Left lobe of liver (tissue), 2 donors: ENCODE results near the gene RPL7A. TPM values are rescaled to one million over a fixed set of nuclear protein-coding genes. Genes with fewer than 3 reads are reported as not detected.
"Not testable (repeated sequence)": the region's sequence is repeated elsewhere in the genome, so short reads cannot be mapped to it uniquely, and the experiment has no call there.

ENCODE experiments used
- ATAC-seq: fragments of 200-7000 bp; cut with Tn5 transposase; one replicate; pipeline ENCODE4 v1.9.1; 2020; ENCODE audit warnings: mild to moderate bottlenecking, moderate library complexity
- DNase-seq: peaks from one replicate; pipeline ENCODE4 v3.0.0-alpha.2; 2020; ENCODE audit warnings: low spot score
- total RNA-seq: library from RNA; stranded (reverse); gene quantifications from one replicate; pipeline ENCODE4 v1.2.1, GENCODE V29; 2021
- donor health status: DM: no; HTN: no; CAD: no; lungs with moderate emphysema.
- donor health status: DM: no; HTN: yes; CAD: no.

The RPL7A gene
- 609 TPM for total RNA-seq

GRCh38 chr9:133347985-133348717 is at the start of gene RPL7A, which contains the start of gene MED22:
Gene RPL7A, plus strand, starts transcription at chr9:133348218. Its CDS starts 26 bp downstream, at chr9:133348244.
Gene MED22, minus strand, starts transcription at chr9:133348131. Its CDS starts 1,469 bp downstream, at chr9:133346662.
- ATAC-seq (peak; percentile 86), DNase-seq (peak; percentile 94)

- peak; percentile 18 for DNase-seq
- ATAC-seq, result not testable (repeated sequence)
These were observed 48.0 kb upstream of the RPL7A start for GRCh38 chr9:133299996-133300395.

- ATAC-seq (no peak), DNase-seq (peak; percentile 19)
These were observed 46.5 kb upstream of the RPL7A start for GRCh38 chr9:133301253-133302230.

DNA sequence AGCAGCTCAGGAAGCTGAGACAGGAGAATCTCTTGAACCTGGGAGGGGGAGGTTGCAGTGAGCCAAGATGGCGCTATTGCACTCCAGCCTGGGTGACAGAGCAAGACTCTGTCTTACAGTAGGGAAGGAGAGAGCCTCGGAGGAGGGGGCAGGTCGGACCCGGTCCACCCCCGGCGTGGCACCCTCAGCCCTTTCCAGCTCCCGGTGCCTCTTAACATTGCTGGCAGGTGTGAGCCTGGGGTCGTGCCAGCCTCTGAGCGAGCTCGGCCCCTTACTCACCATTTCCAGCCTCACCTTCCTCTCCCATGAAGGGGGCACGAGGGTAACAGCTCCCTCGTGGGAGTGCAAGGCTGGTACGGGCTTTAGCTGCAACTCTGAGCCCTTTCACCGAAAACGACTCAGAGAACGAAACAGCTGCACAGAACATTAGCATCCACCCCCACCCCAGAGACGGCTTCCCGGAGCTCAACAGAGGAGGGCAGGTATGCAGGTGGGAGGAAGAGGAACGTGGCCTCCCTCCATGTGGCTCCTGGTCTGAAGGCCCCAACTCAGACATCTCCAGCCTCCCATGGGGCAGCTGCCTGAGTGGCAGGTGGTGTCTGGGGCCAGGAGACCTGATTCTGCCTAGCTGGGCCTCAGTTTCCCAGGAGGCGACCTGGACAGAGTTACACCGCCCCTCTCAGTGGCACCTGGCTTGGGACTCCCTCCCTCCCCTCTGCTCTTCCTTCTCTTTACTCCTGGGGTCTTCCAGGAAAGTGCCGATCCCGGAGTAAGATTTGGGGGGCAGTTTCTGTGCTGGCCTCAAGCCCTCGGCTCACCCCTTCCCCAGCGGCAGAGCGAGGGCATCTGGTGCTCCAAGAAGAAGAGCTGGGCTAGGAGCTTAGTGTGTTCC is 44.5 kb upstream of the RPL7A start:
- ATAC-seq (no peak), DNase-seq (peak; percentile 35)

GRCh38 chr9:133304158-133304470 is 43.9 kb upstream of the RPL7A start:
- peak; percentile 27 for DNase-seq
- no peak for ATAC-seq

GRCh38 chr9:133304477-133305377 is 43.3 kb upstream of the RPL7A start:
- ATAC-seq, result no peak

DNA sequence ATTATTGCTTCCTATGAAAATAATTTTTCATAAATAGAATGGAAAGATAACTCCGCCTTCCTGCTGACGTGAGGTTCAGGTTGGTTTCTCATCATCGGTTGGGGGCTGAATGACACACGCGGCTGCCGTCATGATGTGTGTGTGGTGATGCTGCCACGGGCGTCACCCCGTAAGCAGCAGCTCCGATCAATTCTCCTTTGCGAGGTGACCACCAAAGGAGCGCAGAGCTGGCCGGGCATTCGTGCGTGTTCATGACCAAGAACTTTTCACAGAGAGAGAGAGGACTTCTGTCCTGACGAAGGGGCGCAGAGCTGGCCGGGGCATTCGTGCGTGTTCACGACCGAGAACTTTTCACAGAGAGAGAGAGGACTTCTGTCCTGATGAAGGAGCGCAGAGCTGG is 42.3 kb upstream of the RPL7A start:
- ATAC-seq, result no peak
- DNase-seq, result peak; percentile 26

More at GRCh38 chr9:133304477-133305377, 43.3 kb upstream of the RPL7A start:
- peak; percentile 38 for DNase-seq

GRCh38 chr9:133306242-133307204 is 41.5 kb upstream of the RPL7A start:
- DNase-seq, result peak; percentile 31
- ATAC-seq, result no peak

DNA sequence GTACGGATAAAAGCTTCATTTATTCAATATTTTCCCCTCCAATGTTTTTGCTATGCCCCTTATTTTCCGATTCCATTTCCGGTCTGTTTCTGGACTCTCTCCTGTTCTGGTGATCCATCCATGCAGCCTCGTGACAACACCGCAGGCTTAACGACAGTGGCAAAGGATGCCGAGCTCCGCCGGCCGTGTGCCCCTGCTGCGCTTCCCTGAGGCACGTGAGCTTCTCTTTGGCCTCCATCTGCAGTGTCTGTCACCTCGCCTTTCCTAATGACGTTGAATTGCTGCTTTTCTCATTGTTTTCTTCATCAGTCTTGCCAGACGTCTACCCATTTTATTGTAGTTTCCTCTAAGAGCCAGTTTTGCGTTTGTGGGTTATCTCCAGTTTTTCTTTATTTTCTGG is 40.7 kb upstream of the RPL7A start:
- peak; percentile 22 for DNase-seq
- no peak for ATAC-seq

GRCh38 chr9:133309608-133310007 is 38.4 kb upstream of the RPL7A start:
- ATAC-seq, result no peak
- no peak for DNase-seq

DNA sequence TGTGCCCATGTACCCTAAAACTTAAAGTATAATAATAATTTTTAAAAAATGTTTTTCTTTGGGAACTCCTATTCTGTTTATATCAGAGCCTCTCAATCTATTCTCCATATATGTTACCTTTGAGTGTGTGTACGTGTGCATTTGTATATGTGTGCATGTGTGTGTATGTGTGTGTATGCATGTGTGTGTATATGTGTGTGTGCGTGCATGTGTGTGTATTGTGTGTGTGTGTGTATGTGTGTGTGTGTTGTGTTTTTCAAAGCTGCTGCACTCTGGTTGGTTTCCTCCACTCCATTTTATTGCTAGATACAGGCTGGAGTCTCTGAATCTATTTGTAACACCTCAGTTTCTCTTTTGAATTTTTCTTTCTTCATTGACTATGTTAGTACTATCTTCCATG is 32.0 kb upstream of the RPL7A start:
- no peak for DNase-seq
- ATAC-seq, result no peak

DNA sequence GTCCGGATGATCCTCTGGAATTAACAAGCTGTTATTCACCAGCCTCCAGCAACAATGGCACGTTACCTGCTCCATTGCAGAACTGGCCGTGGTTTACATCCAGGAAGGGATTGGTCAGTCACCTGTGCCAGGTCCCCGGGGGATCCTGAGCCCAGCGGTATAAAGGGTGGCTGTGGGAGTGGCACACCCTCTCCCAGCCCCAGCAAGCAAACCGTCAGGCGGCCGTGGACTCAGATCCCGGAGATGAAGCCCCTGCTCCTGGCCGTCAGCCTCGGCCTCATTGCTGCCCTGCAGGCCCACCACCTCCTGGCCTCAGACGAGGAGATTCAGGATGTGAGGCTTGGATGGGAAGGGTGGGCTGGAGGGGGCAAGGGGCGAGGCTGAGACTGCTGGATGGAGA is 30.5 kb upstream of the RPL7A start:
- peak; percentile 24 for DNase-seq

GRCh38 chr9:133320421-133320881 is 27.6 kb upstream of the RPL7A start:
- no peak for DNase-seq
- ATAC-seq, result no peak

More for the DNA sequence above, 30.5 kb upstream of the RPL7A start:
- not testable (repeated sequence) for ATAC-seq

- DNase-seq, result peak; percentile 12
- ATAC-seq, result no peak
These were observed 26.5 kb upstream of the RPL7A start for GRCh38 chr9:133321411-133321935.

DNA sequence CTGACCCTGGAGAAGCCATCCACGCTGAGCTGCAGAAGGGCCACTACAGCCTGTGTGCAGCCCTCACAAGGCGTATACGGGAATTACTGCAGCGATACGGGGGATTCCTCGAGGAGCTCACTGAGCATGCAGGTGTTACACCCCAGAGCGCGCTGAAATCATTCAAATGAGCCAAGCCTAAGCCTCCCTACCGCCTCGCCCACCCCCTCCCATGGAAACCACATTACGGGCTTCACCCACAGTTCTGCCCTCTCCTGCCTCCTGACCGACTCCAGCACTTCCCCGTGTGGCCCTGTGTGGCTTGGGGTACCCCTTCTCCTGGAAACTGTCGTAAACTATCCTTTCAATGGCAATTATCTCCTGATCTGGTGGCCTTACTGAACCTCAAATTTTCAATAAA is 25.3 kb upstream of the RPL7A start:
- DNase-seq (no peak), ATAC-seq (no peak)

- DNase-seq (no peak), ATAC-seq (no peak)
These were observed 24.8 kb upstream of the RPL7A start for GRCh38 chr9:133323211-133323610.

- ATAC-seq, result no peak
- no peak for DNase-seq
These were observed 23.9 kb upstream of the RPL7A start for GRCh38 chr9:133323991-133324703.
